GM21390 (cell line): Measurements from ENCODE around the gene CCDC85C.

ENCODE experiments used
- ATAC-seq: cut with Tn5 transposase; IDR thresholded peaks from one replicate; pipeline ENCODE4 v1.9.1; 2021; ENCODE audit not compliant: unreplicated experiment

Gene CCDC85C

DNA sequence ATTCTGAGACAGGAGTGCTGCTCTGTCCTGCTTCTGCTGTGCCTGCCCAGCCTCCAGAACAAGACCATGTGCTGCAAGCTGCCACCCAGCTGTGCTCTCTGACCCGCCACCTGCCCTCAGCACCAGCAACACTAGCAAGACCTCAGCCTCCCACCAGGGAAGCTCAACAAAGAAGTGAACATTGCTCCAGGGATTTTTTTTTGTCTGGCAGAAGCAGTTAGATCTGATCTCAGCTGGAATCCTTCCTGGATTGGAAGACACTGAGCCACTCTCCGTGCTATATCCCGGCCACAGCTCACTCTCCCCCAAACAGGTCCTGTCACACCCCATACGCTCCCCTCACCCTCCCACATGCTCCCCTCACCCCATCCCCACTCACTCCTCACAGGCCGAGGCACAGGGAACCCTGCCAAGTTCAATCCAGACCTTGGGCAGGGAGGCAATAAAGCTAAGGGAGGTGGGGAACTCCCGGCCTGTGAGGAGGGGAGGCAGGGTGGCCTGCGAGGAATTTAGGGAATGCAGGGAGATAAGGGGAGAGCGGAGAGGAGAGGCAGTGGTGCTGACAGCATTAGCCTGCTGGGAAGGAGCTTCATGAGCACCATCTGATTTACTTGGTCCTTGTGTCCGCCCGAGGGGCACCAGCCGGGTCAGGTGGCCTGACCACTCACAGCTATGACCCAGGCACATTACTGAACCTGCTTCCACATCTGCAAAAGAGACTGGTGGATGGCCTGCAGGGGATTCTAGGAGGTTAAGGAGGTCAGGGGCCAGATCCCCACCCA is 29.7 kb downstream of the CCDC85C start:
- no peak for ATAC-seq

DNA sequence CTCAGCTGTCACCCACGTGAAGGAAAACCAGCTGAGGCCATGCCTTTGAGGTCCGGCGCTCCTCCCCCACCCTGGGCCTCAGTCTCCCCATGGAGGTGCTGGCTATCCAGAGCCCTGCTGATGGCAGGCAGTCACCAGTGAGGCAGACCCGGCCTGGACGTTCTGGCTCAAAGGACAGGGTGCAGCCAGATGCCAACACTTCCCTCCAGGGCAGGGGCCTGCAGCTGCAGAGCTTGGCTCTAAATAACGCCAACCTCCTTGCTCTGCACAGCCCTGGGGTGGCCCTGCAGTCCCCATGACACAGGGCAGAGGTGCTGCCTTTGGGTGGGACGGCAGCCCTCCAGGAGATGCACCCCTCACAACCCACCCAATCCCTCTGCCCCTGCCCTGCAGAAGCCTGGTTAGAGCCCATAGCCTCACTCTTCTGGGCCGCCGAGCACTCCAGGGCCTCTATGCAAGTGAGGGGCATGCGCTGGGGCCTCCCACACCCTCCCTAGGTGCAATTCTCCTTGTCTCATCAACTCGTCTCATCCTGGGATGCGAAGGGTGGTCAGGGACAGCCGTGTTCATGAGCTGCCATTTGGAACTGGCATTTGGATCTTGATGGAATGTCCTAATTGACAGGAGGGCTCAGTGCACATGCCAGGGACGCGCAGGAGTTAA is 30.4 kb downstream of the CCDC85C start:
- ATAC-seq: no peak

DNA sequence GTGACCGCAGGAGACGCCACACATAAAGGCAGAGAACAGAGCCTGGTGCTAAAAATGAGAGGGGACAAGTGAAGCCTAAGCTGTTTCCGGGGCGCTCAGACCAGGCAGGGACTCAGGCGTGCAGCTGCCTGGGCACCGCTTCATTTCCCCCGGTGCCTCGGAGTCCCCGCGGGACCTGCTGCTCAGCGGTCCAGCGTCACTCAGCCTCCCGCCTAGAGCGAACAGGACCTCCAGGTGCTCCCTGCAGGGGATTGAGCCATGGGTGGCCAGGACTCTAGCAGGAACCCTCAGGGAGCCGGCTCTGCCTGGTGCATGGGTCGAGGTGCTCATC is 31.0 kb downstream of the CCDC85C start:
- ATAC-seq: no peak

DNA sequence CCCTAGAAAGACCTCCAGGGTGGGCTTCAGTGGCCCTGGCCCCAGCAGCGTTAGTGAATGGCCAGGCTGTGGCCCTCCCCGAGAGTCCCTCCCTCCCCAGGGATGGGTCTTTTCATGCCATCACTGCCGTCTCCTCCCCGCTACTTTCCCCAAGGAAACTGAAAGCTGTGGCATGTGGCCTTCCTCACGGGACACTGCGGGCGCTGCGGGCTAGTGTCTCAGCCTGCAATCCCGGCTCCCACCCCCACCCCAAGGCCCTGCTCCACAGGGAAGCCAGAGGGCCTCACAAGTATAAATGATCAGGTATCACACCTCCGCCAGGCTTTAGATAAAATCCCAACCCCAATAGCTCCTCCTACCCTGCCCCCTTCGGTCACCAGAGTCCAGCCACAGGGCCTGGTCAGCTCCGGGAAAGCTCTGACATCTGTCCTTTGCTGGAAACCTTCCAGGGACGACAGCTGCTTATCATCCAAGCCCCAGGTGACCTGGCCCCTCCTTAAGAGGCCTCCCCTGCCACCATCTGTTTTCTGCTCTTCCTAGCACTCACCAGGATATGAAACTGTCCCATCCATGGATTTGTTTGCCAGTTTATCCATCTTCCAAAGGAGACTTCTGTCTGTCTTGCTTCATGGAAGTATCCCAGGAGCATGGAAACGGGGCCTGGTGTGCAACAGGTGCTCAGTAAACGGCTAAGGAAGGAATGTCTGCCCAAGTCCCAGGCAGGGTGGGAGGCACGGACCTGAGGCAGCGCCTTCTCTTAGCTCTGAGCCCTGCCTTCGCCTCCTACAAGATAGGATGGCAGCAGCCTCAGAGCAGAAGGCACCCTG is 31.6 kb downstream of the CCDC85C start:
- no peak for ATAC-seq

DNA sequence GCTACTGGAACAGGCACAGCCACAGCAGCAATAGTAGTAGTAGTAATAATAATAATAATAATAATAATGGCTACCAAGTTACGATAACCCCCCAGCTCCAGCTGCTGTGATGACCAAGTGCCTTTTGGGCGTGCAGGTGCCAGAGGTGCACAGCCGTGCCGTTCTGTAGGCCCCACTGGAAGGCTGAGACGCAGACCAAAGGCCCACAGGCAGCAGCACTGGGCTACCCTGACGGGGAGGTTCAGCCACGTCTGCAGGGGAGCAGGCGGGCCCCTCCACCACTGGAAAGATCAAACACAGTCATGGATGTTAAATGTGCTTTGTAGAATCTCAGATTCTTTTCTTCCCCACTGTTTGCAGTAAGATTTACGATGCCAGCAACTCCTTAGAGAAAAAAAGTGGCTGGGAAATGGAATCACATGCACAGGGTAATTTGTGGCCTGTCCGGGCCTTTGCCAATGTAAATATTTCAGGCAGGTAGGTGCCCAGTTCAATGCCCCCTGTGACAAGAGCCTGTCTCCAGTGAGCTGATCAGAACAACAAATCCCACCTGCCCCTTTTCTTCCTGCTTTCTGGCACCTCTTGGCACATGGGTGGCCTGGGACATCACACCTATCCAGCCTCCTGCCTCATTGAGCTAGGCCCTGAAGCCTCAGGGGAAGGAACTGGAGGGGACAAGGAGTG is 32.6 kb downstream of the CCDC85C start:
- no peak for ATAC-seq

DNA sequence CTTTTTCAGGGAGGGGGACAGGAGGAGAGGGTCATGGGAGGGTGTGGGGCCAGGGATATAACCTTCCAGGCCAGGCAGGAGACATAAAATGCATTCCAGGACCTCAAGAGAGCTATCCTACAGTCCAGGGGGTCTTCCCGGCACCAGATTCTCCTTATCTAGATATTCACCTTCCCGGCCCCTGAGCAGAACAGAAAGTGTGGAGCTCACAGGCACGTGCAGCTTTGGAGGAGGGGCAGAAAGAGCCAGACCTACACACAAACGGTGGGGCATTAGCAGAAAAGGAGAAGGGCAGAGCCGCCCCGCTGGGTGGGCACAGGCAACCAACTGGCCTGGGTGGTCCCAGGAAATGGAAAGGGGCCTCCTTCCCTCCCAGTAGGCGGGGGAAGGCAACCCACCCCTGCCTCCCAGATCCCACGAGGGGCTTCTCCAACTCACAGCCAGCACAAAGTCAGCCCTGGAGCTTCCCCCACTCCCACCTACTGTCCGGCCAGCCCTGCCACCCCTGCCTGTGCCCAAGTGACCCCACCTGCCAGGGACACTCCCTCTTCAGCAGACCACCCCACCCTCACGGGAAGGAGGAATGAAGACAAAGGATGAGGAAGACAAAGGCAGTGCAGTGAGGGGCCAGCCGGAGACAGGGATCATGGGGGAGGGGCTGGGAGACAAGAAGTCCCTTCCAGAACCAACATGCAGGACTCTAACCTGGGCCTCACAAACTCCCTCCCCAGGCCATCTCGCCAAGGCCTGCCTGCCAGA is 33.3 kb downstream of the CCDC85C start:
- no peak for ATAC-seq

DNA sequence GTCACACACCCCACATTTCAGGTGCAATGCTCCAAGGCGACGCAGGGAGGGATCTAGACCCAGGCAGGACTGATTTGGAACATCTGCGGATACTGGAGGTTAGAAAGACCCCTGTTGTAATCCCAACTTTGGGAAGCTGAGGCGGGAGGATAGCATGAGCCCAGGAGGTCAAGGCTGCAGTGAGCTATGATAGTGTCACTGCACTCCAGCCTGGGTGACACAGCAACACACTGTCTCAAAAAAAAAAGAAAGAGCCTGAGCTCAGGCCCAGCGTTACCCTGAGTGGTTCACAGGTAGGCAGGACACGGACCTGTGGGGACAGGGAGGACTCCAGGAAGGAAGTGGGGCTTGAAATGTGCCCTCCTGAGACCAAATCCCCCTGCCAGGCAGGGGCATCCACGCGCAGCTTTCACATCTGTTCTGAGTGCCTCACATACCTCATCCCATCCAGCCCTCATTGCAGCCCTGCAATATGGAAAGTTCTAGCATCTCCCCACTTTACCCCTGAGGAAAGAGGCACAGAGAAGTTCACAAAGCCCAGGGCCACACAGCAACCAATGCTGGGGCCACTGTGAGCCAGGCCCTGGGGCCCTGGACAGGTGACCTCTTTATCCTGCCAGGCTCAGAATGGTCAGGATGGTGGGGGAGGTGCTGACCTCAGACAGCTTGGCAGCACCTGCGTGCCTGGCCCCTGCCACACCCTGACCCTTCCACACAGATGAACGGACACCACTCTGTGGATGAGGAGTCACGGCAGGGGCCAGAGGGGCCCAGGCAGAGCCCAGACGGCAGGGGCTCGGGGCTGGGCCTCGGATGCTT is 34.1 kb downstream of the CCDC85C start:
- ATAC-seq: no peak

DNA sequence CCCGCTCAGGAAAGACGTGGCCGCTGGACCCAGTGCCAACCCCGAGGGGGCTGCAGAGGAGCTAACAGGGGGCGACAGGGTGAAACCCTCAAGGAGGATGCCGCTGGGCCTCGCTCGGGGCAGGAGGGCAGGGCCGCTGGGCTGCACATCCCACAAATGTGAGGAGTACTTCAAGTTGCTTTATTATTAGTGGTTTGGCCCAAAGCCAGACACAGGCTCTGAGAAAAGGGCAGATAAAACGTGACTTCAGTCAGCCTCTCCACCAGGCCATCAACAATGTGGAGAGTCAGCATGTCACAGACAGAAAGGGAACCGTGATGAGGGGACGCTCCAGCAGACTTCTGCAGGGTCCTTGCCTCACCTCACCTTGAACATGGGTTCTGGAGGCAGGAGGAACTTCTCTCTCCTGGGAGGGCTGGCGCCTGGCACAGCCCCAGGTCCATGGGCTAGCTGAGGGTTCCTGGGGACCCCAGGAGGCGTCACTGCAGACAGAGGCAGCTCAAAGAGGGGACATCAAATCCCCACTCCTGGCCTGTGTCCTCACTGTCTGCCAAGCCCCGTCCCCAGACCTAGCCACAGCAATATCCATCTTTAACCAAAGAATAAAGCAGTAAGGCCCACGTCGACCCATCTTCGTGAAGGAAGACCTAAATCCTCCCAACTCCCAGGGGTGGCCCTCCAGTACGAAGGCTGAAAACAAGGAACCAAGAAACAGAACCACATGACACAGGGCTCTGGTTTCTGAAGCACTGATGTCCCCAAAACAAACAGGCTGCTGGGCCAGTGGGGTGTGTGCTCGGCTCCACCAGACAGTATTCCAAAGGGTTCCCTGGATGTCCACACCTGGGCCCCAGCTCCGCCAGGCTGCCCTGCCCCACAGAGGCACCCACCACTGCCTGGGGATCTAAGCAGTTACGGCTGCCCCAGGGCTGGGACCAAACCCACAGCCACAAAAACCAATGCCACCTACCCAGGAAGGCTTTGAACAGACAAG is 35.1 kb downstream of the CCDC85C start:
- no peak for ATAC-seq

DNA sequence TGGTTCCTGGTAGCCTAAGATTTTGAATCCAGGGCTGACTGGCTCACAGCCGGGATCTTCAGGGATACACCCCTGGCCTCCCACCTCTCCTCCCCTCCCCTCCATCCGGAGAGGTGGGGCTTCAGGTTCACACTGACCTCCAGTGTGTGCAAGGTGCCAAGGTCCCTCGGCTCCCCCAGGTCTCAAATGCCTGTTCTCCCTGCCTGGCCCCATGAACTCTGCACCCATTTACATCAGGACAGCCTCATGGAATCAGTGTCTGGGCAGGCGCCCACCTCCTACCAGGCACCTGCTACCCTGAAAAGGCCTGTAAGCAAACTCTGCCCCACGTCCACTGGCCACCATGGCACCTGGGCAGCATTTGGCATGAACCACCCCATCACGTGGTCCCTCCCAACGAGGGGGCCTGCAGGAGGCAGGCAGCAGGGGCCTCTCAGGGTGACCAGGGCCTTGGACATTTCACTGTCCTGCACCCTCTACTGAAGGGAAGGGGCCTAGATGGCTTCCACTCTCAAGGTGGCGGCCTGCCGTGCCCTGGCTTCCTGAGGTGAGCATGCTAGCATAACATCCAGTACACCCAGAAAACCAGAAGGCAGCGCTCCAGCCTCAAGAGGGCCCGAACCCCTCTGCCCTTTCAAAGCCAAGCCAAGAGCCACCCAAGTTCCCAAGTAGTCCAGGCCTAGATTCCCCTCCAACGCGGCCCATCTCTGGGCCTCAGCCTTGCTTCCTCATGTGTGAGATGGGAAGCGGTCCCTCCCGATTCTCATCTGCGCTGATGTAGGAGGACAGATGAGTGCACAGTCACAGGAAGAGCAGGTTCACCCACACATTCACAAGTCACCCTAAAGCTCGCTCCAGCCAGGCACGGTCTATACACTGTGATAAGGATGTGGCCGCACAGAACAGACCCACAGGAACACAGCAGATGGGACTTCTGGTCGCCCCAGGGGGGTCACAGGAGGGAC is 37.3 kb downstream of the CCDC85C start:
- no peak for ATAC-seq

DNA sequence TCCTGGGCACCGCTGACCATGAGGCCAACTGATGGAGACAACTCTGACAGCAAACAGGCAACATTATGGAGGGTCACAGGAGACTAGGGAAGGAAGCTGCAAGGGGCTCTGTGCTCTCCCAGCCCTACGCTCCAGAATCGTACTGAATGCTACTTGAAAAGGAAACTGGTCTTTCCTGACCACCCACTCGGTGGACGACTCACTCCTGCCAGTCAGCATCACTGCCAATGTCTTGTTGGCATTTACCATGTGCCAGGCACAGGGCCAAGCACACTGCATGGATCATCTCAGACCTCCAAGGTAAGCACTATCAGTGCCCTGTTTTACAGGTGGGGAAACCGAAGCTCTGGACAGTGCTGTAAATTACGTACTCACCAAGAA is 38.0 kb downstream of the CCDC85C start:
- no peak for ATAC-seq

DNA sequence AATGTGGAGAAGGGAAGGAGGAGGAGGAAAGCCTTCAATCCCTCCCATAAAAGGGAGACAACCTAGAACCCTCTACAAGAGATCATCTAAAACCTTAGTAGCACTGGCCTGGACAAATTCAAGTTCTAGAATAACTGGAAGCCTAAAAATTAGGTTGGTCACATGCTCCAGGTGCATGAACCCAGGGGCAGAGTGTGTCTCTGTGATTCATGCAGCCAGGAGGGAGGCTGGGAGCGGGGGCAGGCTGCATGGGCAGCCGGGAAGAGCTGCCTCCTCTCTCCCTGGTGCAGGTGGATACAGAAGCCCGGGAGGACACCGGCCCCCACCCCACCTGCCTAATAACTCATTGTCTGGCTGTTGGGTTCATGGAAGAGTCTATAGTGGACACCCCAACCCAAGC is 38.6 kb downstream of the CCDC85C start:
- no peak for ATAC-seq

DNA sequence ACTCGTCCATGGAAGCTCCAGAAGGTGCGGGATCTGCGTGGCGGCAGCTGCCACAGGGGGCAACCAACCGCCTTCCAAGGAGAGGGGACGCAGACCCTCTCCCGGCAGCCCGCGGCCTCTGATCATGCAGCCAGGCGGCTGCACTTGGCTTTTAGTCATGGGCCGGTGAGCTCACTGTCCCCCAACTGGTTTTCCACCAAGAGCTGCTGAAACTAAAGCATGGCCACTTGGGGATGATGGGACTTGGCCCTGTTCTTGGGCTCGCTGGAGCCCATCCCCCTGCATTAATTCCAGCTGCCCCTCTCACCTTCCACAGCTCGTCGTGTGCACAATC is 39.1 kb downstream of the CCDC85C start:
- no peak for ATAC-seq

DNA sequence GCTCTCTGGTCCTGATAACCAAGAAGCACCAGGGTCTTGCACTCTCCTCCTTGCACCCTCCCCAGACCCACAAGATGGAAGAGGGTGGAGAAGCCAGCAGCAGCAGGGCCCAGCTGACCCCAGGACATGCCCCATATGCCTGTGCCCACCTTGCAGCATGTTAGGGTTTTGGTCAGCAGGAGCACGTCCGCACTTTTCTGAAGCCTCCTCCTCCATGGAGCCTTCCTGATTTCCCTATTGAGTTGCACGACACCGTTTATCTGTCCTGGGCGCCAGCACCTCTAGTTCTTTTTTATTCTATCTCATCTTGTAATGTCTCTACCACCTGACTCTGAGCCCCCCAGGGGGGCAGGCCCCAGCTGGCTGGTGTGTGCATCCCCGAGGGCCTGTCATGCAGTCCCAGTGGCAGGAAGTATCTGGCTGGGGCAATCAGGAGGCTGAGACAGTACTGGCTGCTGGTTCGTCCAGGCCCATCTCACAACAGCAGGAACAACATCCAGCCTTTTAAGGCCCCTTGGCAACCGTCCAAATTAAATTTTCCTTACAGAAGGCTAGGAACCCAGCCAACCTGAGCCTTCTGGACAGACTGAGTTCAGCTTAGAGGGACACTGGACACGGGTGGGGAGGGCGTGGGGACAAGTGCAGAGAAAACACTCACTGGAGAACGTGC is 39.6 kb downstream of the CCDC85C start:
- ATAC-seq: no peak

DNA sequence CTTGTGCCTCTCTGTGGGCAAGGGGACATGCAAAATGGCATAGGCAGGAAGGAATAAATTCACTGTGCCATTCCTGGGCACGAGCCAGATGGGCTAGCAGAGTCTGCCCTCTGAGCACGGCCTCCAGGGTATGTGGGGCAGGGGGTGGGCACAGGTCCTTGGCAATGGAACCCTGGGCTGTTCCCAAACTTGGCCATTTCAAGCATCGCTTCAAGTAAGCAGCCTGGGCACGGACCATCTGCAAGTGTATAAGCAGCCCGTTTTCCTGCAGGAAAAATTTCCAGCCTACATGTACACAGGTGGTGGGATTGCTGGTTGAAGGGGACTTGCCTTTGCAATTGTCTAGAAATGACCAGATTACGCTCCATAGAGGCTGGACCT is 40.3 kb downstream of the CCDC85C start:
- no peak for ATAC-seq

DNA sequence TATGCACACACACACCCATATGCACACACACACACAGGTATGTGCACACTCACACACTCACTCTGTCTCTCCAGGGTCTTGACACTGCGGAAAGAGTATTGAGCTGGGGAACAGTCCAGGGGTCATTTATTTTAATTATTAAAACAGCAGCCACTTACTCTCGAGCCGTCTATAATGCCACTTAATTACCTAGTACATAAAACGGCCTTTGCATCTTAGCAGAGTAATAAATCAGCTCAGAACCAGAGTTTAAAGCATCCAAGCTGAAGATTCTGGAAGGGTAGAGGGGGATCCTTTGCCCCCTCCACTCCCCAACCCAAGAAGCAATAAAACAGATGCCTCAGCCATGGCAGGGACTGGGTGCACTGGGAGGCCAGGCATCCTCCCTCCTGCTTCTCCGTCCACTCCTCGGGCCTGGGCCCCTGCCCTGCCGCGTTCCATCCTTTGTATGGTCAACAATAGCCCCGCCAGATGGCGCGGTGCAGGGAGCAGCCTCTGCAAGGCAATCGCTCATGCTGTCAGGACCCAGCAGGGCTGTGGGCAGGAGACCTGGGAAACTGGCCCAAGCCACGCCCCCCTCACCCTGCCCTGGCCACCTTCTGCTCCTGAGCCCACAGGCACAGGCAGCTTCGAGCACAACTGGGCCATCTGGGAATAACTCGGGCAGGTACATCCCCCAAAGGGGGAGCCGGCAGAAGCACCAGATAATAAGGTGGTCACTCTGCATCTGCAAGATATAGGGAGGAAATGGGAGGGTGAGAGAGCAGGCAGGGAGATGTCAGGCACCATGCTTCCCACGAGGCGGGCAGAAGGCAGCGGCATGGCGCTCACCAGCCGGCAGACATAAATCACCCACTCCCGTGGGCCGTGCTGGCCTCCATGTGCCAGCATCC is 40.9 kb downstream of the CCDC85C start:
- no peak for ATAC-seq

DNA sequence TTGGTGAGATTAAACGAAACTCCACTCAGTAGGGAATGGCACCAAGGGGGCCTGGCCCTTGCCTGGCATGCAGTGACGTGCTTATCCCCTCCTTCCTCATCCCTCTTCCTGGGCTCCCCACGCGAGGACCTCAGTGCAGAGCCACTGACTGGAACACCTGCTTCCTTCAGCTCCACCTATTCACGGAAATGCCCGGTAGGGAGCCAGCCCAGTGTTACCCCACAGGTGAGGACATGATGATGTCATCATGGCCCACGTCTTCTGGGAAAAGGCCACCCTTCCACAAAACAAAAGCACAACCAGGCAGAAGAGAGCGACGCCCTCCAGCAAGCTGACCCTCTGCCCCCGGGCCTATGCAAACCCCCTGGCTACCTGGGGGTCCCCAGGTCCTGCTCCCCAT is 42.1 kb downstream of the CCDC85C start:
- no peak for ATAC-seq
